GM12878 (cell line): Measurements from ENCODE around the gene MICALL2. TPM values are rescaled to one million over a fixed set of nuclear protein-coding genes. Genes with fewer than 3 reads are reported as not detected.

ENCODE experiments used
- ATAC-seq: fragments of 200-7000 bp; cut with Tn5 transposase; 3 replicates; pipeline ENCODE4 v1.9.1; 2020; ENCODE audit warnings: mild to moderate bottlenecking, moderate library complexity
- BruUV-seq: library from RNA; stranded (reverse); fragments of 400-500 nt; replicated peaks from 2 replicates; lab custom pipeline; 2021; lab: Mats Ljungman, UMichigan
- CTCF ChIA-PET: fragments of 300-600 bp; sonication (Branson Sonifier 250); formaldehyde crosslinking; extraction: SDS; loops from one replicate; lab custom pipeline; 2021; ENCODE audit warnings: inconsistent platforms; lab: Yijun Ruan, JAX
- POLR2A ChIA-PET: fragments of 350-600 bp; formaldehyde crosslinking; extraction: SDS; loops from one replicate; lab custom pipeline; 2021; ENCODE audit warnings: inconsistent platforms; lab: Charles Lee
- RAD21 ChIA-PET: fragments of 300-600 bp; sonication (Branson Sonifier 250); formaldehyde crosslinking; loops from one replicate; lab custom pipeline; 2023; ENCODE audit warnings: antibody characterized with exemption; ENCODE audit not compliant: unreplicated experiment; lab: Charles Lee
- SMC1A ChIA-PET: fragments of 300-600 bp; sonication (Branson Sonifier 250); formaldehyde crosslinking; loops from one replicate; lab custom pipeline; 2023; ENCODE audit not compliant: unreplicated experiment, uncharacterized antibody; lab: Charles Lee
- DNase-seq: peaks from one replicate; pipeline ENCODE4 v3.0.0-alpha.2; 2011; ENCODE audit warnings: low read depth, low spot score
- FAIRE-seq: peaks from 3 replicates; lab custom pipeline; 2011; peaks lifted over from hg19 to GRCh38; lab: Jason Lieb, UNC
- H2AFZ ChIP-seq: 2 replicates; pipeline ENCODE4 v1.6.0; 2011; ENCODE audit warnings: low read depth, low read length, control low read depth; ENCODE audit not compliant: control insufficient read depth
- H3K27ac ChIP-seq: 2 replicates; pipeline ENCODE4 v1.5.1; 2011; ENCODE audit warnings: control low read depth; ENCODE audit not compliant: control insufficient read depth, insufficient read depth
- H3K27me3 ChIP-seq, 2 experiments: replicated peaks in 1 of 2; 2 replicates each; pipeline versions ENCODE4 v1.6.0 to v1.6.1; 2011; ENCODE audit warnings: low read length in 1 of 2; ENCODE audit not compliant: control insufficient read depth in 2 of 2, insufficient read depth in 2 of 2
- H3K36me3 ChIP-seq, 2 experiments: 2 replicates each; pipeline ENCODE4 v1.5.1; 2011; ENCODE audit warnings: low read length in 1 of 2; ENCODE audit not compliant: control insufficient read depth in 2 of 2, insufficient read depth in 2 of 2
- H3K4me1 ChIP-seq: 2 replicates; pipeline ENCODE4 v1.6.1; 2011; ENCODE audit warnings: mild to moderate bottlenecking, low read length, moderate library complexity, mixed read lengths; ENCODE audit not compliant: control insufficient read depth, insufficient read depth
- H3K4me2 ChIP-seq: 2 replicates; pipeline ENCODE4 v1.6.0; 2011; ENCODE audit warnings: control low read depth; ENCODE audit not compliant: control insufficient read depth, insufficient read depth
- H3K4me3 ChIP-seq: fragments of 200-600 bp; sonication (generic); 2 replicates; pipeline ENCODE4 v1.5.1; 2016
- H3K79me2 ChIP-seq: 2 replicates; pipeline ENCODE4 v1.6.0; 2011; ENCODE audit warnings: low read length; ENCODE audit not compliant: control insufficient read depth, insufficient read depth
- H3K9ac ChIP-seq: 2 replicates; pipeline ENCODE4 v1.8.0; 2011; ENCODE audit warnings: low read length, control low read depth, mixed read lengths; ENCODE audit not compliant: control insufficient read depth, insufficient read depth
- H3K9me3 ChIP-seq: replicated peaks from 3 replicates; pipeline ENCODE4 v1.5.1; 2011; ENCODE audit warnings: mild to moderate bottlenecking, low read length; ENCODE audit not compliant: control insufficient read depth, insufficient read depth
- H4K20me1 ChIP-seq: 2 replicates; pipeline ENCODE4 v1.6.0; 2011; ENCODE audit not compliant: control insufficient read depth, insufficient read depth
- BHLHE40 ChIP-seq, 2 experiments: fragments of 450-650 bp in 1 of 2; IDR thresholded peaks; 2 replicates each; pipeline ENCODE4 v1.6.1; 2011 to 2017; ENCODE audit warnings: low read depth in 2 of 2, borderline replicate concordance in 1 of 2, improper control_type of control experiment in 1 of 2, low read length in 1 of 2, mild to moderate bottlenecking in 1 of 2
- CHD1 ChIP-seq: IDR thresholded peaks from 2 replicates; pipeline ENCODE4 v1.6.1; 2012; ENCODE audit warnings: low read depth, low read length, improper control_type of control experiment
- EED ChIP-seq: sonication (generic); IDR thresholded peaks from 2 replicates; pipeline ENCODE4 v1.6.1; 2016; ENCODE audit warnings: antibody characterized with exemption, low read depth
- ESRRA ChIP-seq: IDR thresholded peaks from 2 replicates; pipeline ENCODE4 v1.6.1; 2012; ENCODE audit warnings: mild to moderate bottlenecking, low read length, improper control_type of control experiment
- IKZF1 ChIP-seq: fragments of 450-650 bp; conservative IDR thresholded peaks from 2 replicates; pipeline ENCODE4 v1.6.1; 2017; ENCODE audit warnings: antibody characterized with exemption, mild to moderate bottlenecking
- JUNB ChIP-seq: IDR thresholded peaks from 2 replicates; pipeline ENCODE4 v1.6.1; 2016; ENCODE audit warnings: antibody characterized with exemption, mild to moderate bottlenecking
- MEF2A ChIP-seq: IDR thresholded peaks from 2 replicates; pipeline ENCODE4 v1.6.1; 2011; ENCODE audit warnings: low read depth, mild to moderate bottlenecking, low read length, moderate library complexity; ENCODE audit not compliant: insufficient read depth
- NFYB ChIP-seq: IDR thresholded peaks from 2 replicates; pipeline ENCODE4 v1.6.1; 2011; ENCODE audit warnings: low read depth, mild to moderate bottlenecking, low read length, improper control_type of control experiment, moderate library complexity; ENCODE audit not compliant: insufficient read depth
- NKRF ChIP-seq: fragments of 450-650 bp; conservative IDR thresholded peaks from 2 replicates; pipeline ENCODE4 v1.6.1; 2017; ENCODE audit warnings: mild to moderate bottlenecking, moderate library complexity
- NR2C1 ChIP-seq: fragments of 450-650 bp; IDR thresholded peaks from 2 replicates; pipeline ENCODE4 v1.6.1; 2017; ENCODE audit warnings: antibody characterized with exemption, mild to moderate bottlenecking, moderate library complexity
- RELA ChIP-seq: fragments of 450-650 bp; IDR thresholded peaks from 2 replicates; pipeline ENCODE4 v1.8.0; 2014; ENCODE audit warnings: borderline replicate concordance; ENCODE audit not compliant: partially characterized antibody
- SKIL ChIP-seq: fragments of 450-650 bp; IDR thresholded peaks from 2 replicates; pipeline ENCODE4 v1.6.1; 2017; ENCODE audit warnings: mild to moderate bottlenecking, low read depth, inconsistent platforms; ENCODE audit not compliant: poor library complexity, severe bottlenecking
- ZBTB11 ChIP-seq: fragments of 450-650 bp; formaldehyde crosslinking; IDR thresholded peaks from 2 replicates; pipeline ENCODE4 v1.5.0; 2022; ENCODE audit warnings: mild to moderate bottlenecking, missing genetic modification characterization
- ZBTB4 ChIP-seq: fragments of 450-650 bp; formaldehyde crosslinking; IDR thresholded peaks from 2 replicates; pipeline ENCODE4 v1.4.0; 2022; ENCODE audit warnings: mild to moderate bottlenecking, moderate library complexity
- WGBS: methylation state at CpG from one replicate; pipeline ENCODE4 v1.1.6; 2016; ENCODE audit warnings: low lambda C conversion rate; ENCODE audit not compliant: insufficient replicate concordance, insufficient coverage; ENCODE audit errors: missing lambda C conversion rate; 5-methylcytosine and 5-hydroxymethylcytosine counted together
- in situ Hi-C: fragments of 300-500 bp; cut with MboI; formaldehyde crosslinking; loops from 9 replicates; pipeline ENCODE4 v1.14.3; 2018; ENCODE audit warnings: mixed read lengths
- intact Hi-C: fragments of 100-400 bp; cut with micrococcal nuclease; formaldehyde crosslinking; loops from one replicate; pipeline ENCODE4 v1.14.2; 2022; ENCODE audit not compliant: unreplicated experiment
- polyA plus RNA-seq, 11 experiments: library from polyadenylated mRNA; depleted of rRNA in 4 of 11; unstranded in 6 of 11; stranded (reverse) in 5 of 11; fragments of >200 nt; fragmentation: Nextera tagmentation in 4 of 11; fragmentation: Illumina TruSeq in 1 of 11; extraction: Ambion mirVana in 4 of 11; extraction: Trizol in 1 of 11; gene quantifications; 1 replicate in 1 of 11; 2 replicates in 10 of 11; pipeline versions ENCODE4 v1.2.1 to v1.2.3, GENCODE V29; 2011 to 2016; ENCODE audit warnings: inconsistent platforms in 2 of 11, missing spikeins in 2 of 11, low read depth in 1 of 11
- total RNA-seq, 4 experiments: library from RNA; depleted of rRNA in 3 of 4; stranded (reverse); fragments of >200 nt in 3 of 4; fragmentation: Illumina TruSeq in 1 of 4; extraction: Trizol in 1 of 4; gene quantifications; 2 replicates each; pipeline versions ENCODE4 v1.2.1 to v1.2.3, GENCODE V29; 2013 to 2021

MICALL2 gene
- total and polyA plus RNA-seq, 10 of the 15 experiments (the other 5 are each of a cell fraction or from before 2014, with no cell fraction given), result 0.04 to 1.7 (median 0.83) TPM; not detected in 3

DNA sequence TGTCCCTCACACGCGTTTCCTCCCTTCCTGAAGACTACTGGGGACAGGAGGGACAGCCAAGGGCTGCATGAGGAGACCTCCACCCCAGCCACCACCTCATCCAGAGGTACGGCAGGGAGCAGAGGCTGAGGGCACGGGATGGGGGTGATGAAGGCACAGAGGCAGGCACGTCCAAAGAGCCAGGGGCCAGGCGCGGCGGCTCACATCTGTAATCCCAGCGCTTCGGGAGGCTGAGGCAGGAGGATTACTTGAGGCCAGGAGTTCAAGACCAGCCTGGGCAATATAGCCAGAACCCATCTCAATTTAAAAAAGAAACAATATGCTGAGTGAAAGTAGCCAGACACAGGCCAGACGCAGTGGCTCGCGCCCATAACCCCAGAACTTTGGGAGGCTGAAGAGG lies 3.3 kb downstream of the MICALL2 start:
- no peak overlapping the region for H3K27ac ChIP-seq
- no peak for FAIRE-seq
- H2AFZ ChIP-seq, result no peak overlapping the region
- no peak overlapping the region for H3K9ac ChIP-seq
- no peaks in the 10 kb centered on the region for H3K9me3 ChIP-seq
- BruUV-seq, result no TSS peak
- no peak for DNase-seq
- H3K4me2 ChIP-seq, result no peak overlapping the region
- CTCF ChIA-PET, result no interaction called here
- H3K4me1 ChIP-seq, result peaks cover 17% of the 10 kb centered on the region
- WGBS, result 72% methylated on average over 11 of the region's 13 CpGs
- no peaks in the 10 kb centered on the region for H3K36me3 ChIP-seq
- no peak for ATAC-seq
- POLR2A ChIA-PET, result no interaction called here
- SMC1A ChIA-PET, result no interaction called here
- H3K79me2 ChIP-seq, result no peaks in the 10 kb centered on the region
- RAD21 ChIA-PET, result no interaction called here
- intact Hi-C loops (no loop called here), in situ Hi-C loops (no loop called here)
- H3K4me3 ChIP-seq, result no peak overlapping the region
- no peaks in the 10 kb centered on the region for H4K20me1 ChIP-seq
- no peaks in the 10 kb centered on the region; a peak in 1 of 4 replicates for H3K27me3 ChIP-seq
- TF ChIP-seq JUNB (no peak), ZBTB11 (CRISPR knock-in tag) (no peak), NKRF (no peak), ESRRA (no peak), NR2C1 (no peak), RELA (no peak), NFYB (no peak), CHD1 (no peak), SKIL (no peak), BHLHE40 (IDR thresholded peaks at IDR 0.05; ENCODE audit: borderline replicate concordance in 1 of 2, low read depth in 2 of 2, low read length in 1 of 2) (no peak), IKZF1 (no peak), ZBTB4 (CRISPR knock-in tag) (no peak), MEF2A (no peak), EED (no peak)
